Stimulated activated naive CD4-positive, alpha-beta T cell treated with Interleukin-2 at 50 U/mL for 16 hours (primary cell): ENCODE measurements around the gene TOR1AIP2.
A peak's percentile ranks its signal among the peaks of the same experiment; 100 is the strongest.

Source experiments
- DNase-seq: peaks from one replicate; lab custom pipeline; 2025; lab: John Stamatoyannopoulos, UW

TOR1AIP2 gene

GRCh38 chr1:179877586-179878265, at the start of gene TOR1AIP2:
Gene TOR1AIP2 (minus strand): TSS chr1:179877803. CDS start chr1:179852665, 25,138 bp downstream.
- DNase-seq, result peak; percentile 87

GRCh38 chr1:179926850-179927205, 49.2 kb upstream of the TOR1AIP2 start:
- DNase-seq, result no peak

GRCh38 chr1:179925922-179926849, 48.6 kb upstream of the TOR1AIP2 start:
- no peak for DNase-seq

GRCh38 chr1:179925302-179925701, 47.7 kb upstream of the TOR1AIP2 start:
- DNase-seq, result no peak

- no peak for DNase-seq
Observed at GRCh38 chr1:179924268-179924667, 46.7 kb upstream of the TOR1AIP2 start.

- no peak for DNase-seq
Observed at GRCh38 chr1:179923029-179923428, 45.4 kb upstream of the TOR1AIP2 start.

- DNase-seq, result no peak
Observed at GRCh38 chr1:179921981-179922872, 44.6 kb upstream of the TOR1AIP2 start.

- DNase-seq, result no peak
Observed at GRCh38 chr1:179921472-179921871, 43.9 kb upstream of the TOR1AIP2 start.

DNA sequence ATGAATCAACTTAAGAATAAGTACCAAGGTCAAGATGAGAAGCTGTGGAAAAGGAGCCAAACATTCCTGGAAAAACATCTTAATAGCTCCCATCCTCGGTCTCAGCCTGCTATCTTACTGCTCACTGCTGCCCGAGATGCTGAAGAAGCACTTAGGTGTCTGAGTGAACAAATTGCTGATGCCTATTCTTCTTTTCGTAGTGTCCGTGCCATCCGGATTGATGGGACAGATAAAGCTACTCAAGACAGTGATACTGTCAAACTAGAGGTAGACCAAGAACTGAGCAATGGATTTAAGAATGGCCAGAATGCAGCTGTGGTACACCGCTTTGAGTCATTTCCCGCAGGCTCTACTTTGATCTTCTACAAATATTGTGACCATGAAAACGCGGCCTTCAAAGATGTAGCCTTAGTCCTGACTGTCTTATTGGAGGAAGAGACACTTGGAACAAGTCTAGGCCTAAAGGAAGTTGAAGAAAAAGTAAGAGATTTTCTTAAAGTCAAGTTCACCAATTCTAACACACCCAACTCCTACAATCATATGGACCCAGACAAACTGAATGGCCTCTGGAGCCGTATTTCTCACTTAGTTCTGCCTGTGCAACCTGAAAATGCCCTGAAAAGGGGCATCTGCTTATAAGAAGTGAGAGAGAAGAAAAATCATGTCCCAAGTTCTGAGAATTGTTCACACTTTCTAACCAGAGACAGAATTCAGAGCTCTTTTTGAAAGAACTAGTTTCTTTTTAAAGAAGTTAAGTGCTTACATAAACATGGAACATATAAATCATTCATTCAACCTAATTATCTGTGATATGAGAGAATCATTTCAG, 40.2 kb upstream of the TOR1AIP2 start:
- DNase-seq, result no peak

DNA sequence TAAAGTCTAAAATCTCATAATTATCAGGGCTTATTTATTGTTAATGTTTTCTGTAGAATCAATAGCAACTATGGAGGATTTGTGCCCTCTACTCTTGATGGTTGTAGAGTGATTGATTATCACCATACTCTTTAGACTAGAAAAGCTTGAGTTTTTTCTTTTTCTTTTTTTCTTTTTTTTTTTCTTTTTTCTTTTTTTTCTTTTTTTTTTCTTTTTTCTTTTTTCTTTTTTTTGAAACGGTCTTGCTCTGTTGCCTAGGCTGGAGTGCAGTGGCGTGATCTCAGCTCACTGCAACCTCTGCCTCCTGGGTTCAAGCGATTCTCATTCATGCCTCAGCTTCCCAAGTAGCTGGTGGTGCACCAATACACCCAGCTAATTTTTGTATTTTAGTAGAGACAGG, 34.2 kb upstream of the TOR1AIP2 start:
- DNase-seq, result no peak

GRCh38 chr1:179910934-179911333, 33.3 kb upstream of the TOR1AIP2 start:
- DNase-seq, result no peak

DNA sequence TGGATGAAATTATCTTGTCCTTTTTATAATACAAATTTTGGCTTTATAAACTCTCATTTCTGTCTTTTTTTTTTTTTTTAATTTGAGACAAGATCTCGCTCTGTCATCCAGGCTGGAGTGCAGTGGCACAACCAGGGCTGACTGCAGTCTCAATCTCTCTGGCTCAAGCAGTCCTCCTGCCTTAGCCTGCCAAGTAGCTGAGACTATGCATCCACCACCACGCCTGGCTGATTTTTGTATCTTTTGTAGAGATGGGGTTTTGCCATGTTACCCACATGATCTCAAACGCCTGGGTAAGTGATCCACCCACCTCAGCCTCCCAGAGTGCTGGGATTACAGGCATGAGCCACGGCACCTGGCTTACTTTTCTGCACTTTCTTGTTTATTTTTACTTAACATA, 12.0 kb upstream of the TOR1AIP2 start:
- no peak for DNase-seq

DNA sequence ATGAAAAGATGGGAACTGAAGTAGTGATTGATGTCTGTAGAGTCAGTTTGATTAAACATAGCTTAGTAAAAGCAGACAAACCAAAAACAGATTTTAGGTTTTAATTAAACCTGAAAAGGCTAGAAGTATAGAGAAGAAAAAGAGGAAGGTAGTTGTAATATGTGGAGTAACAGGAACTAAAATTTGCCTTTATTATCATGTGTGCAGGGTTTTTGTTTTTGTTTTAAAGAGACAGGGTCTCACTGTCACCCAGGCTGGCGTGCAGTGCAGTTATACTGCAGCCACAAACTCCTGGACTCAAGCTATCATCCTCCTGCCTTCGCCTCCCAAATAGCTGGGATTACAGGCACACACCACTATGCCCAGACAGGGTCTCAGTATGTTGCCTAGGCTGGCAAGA, 10.5 kb upstream of the TOR1AIP2 start:
- DNase-seq, result no peak

- DNase-seq, result peak; percentile 59
Observed at GRCh38 chr1:179883745-179884138, 6.1 kb upstream of the TOR1AIP2 start.

- peak; percentile 24 for DNase-seq
Observed at GRCh38 chr1:179883040-179883744, 5.6 kb upstream of the TOR1AIP2 start.

- peak; percentile 97 for DNase-seq
Observed at GRCh38 chr1:179882253-179883039, 4.8 kb upstream of the TOR1AIP2 start, which contains the start of gene TOR1AIP1. Gene TOR1AIP1 (plus strand): TSS chr1:179882285. CDS start chr1:179882503, 218 bp downstream.

DNA sequence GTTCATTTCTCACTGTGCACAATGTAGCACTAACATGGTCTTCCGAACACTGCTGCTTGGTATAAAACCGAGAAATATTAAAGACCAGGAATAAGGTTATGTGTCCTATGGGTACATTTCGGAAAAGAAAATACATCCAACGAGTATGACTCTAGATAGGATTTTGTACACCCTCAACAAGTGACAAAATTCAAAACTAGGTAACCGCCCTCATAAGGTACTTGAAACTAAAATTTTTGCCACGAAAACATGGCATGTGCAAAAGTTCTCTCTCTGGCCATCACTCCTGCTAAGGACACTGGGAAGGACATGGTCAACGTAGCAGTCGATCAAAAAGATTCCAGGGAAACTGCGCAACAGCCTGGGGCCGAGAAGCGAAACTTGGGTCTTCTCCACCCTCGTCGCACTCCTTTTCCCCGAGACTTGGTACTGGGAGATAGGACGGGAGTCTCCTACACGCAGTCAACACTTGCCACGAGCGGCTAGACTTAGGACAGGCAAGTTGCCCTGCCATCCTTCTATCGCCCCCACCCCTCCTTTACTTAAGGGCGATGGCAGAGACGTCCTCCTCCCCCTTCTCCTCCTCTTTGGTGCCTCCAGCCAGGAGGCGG, 4.1 kb upstream of the TOR1AIP2 start:
- DNase-seq, result no peak

DNA sequence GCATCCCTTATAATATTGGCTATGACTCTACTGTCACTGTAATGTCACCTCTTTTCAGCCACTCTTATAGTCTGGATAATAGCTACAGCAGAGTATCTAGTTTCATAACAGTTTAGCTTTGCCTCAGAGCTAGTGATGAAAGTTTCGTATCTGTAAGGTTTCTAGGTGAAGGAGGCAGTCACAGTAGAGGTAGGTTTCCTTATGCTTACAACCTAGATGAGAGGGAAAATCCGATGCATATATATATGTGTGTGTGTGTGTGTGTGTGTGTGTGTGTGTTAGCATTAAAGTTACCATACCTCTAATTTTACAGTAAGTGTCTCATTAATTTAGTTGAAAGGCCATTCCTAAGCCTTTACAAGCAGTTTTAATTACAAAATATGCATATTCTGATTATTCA, 2.2 kb upstream of the TOR1AIP2 start:
- DNase-seq, result no peak

GRCh38 chr1:179876300-179876715, 1.3 kb downstream of the TOR1AIP2 start:
- DNase-seq, result no peak
